Adrenal gland (tissue), 5 donors: ENCODE data around the gene PSTPIP1.

Source experiments
- POLR2A ChIP-seq, 2 donors: fragments of 450-650 bp; IDR thresholded peaks; one replicate each; pipeline ENCODE4 v1.6.1; 2017; ENCODE audit warnings: antibody characterized with exemption in 2 of 2, mild to moderate bottlenecking in 2 of 2, moderate library complexity in 1 of 2
- TF ChIP-seq, protein P1 (sequence below), 6 experiments: fragments of 450-650 bp in 4 of 6; fragments of 200-600 bp in 2 of 6; sonication (generic) in 1 of 6; IDR thresholded peaks; 1 replicate in 5 of 6; 2 replicates in 1 of 6; pipeline versions ENCODE4 v1.5.1 to v1.8.0; 2016 to 2021; ENCODE audit warnings: antibody characterized with exemption in 6 of 6, mild to moderate bottlenecking in 2 of 6, moderate library complexity in 1 of 6
- donor health status: DM: no; HTN: no; CAD: no.

DNA sequence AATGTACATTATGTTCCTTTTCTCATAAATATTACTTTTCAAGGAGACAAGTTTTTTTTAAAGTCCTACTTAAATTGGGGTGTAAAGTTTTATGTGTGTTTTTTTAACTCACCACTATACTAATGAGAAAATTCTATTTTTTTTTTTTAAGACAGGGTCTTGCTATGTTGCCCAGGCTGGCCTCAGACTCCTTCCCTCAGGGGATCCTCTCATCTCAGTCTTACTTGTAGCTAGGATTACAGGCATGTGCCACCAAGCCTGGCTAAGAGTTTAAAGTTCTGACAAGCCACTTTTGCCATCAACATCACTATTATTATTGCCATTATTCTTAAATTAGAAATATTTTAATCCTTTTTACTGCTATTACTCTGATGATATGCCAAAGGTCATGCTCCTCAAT is 68.3 kb downstream of the PSTPIP1 start:
- TF ChIP-seq, protein P1, sequence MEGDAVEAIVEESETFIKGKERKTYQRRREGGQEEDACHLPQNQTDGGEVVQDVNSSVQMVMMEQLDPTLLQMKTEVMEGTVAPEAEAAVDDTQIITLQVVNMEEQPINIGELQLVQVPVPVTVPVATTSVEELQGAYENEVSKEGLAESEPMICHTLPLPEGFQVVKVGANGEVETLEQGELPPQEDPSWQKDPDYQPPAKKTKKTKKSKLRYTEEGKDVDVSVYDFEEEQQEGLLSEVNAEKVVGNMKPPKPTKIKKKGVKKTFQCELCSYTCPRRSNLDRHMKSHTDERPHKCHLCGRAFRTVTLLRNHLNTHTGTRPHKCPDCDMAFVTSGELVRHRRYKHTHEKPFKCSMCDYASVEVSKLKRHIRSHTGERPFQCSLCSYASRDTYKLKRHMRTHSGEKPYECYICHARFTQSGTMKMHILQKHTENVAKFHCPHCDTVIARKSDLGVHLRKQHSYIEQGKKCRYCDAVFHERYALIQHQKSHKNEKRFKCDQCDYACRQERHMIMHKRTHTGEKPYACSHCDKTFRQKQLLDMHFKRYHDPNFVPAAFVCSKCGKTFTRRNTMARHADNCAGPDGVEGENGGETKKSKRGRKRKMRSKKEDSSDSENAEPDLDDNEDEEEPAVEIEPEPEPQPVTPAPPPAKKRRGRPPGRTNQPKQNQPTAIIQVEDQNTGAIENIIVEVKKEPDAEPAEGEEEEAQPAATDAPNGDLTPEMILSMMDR (IDR thresholded peaks at IDR 0.05): no peak
- TF ChIP-seq POLR2A (IDR thresholded peaks at IDR 0.05): no peak
